MM.1S (cell line): ENCODE data around the gene LSR.

Experiments used
- EZH2 ChIP-seq: fragments of 300-600 bp; sonication (generic); optimal IDR thresholded peaks from 2 replicates; pipeline ENCODE3; 2017; ENCODE audit warnings: low read depth, mild to moderate bottlenecking, antibody characterized with exemption, low read length, mixed read lengths
- EZH2phosphoT487 ChIP-seq: fragments of 300-600 bp; sonication (generic); IDR thresholded peaks from 2 replicates; pipeline ENCODE4 v1.6.1; 2018; ENCODE audit warnings: antibody characterized with exemption, low read length
- TF ChIP-seq, protein P1 (sequence below): fragments of 300-600 bp; sonication (generic); IDR thresholded peaks from 2 replicates; pipeline ENCODE4 v1.5.1; 2016; ENCODE audit warnings: antibody characterized with exemption, low read length, mixed read lengths

DNA sequence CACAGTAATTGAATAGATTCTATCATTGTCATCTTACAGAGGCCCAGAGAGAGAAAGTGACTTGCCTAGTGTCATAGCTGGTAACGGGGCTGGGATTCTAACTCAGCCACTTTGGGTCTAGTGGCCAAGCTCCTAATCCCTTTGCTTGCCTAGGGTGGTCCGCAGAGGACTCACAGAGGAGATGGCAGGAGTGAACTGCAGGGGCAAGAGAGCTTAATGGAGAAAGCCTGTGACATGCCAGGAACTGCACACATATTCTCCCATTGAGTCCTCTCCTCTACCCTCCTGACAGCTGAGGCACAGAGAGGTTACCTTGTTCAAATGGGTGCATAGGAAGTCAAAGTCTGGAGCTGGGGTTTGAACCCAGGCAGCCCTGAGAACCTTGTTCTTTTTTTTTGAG lies 2.7 kb downstream of the LSR start:
- TF ChIP-seq, protein P1, sequence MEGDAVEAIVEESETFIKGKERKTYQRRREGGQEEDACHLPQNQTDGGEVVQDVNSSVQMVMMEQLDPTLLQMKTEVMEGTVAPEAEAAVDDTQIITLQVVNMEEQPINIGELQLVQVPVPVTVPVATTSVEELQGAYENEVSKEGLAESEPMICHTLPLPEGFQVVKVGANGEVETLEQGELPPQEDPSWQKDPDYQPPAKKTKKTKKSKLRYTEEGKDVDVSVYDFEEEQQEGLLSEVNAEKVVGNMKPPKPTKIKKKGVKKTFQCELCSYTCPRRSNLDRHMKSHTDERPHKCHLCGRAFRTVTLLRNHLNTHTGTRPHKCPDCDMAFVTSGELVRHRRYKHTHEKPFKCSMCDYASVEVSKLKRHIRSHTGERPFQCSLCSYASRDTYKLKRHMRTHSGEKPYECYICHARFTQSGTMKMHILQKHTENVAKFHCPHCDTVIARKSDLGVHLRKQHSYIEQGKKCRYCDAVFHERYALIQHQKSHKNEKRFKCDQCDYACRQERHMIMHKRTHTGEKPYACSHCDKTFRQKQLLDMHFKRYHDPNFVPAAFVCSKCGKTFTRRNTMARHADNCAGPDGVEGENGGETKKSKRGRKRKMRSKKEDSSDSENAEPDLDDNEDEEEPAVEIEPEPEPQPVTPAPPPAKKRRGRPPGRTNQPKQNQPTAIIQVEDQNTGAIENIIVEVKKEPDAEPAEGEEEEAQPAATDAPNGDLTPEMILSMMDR = no peak
- TF ChIP-seq EZH2 (no peak), EZH2phosphoT487 (no peak)
